ENCODE data around the gene RYR1. TPM values are rescaled to one million over a fixed set of nuclear protein-coding genes. Genes with fewer than 3 reads are reported as not detected.
"Not testable (repeated sequence)": the region's sequence is repeated elsewhere in the genome, so short reads cannot be mapped to it uniquely, and the experiment has no call there.

The RYR1 gene
- total RNA-seq, 2 donors from 2014 or later = 0.84 to 3.3 TPM

DNA sequence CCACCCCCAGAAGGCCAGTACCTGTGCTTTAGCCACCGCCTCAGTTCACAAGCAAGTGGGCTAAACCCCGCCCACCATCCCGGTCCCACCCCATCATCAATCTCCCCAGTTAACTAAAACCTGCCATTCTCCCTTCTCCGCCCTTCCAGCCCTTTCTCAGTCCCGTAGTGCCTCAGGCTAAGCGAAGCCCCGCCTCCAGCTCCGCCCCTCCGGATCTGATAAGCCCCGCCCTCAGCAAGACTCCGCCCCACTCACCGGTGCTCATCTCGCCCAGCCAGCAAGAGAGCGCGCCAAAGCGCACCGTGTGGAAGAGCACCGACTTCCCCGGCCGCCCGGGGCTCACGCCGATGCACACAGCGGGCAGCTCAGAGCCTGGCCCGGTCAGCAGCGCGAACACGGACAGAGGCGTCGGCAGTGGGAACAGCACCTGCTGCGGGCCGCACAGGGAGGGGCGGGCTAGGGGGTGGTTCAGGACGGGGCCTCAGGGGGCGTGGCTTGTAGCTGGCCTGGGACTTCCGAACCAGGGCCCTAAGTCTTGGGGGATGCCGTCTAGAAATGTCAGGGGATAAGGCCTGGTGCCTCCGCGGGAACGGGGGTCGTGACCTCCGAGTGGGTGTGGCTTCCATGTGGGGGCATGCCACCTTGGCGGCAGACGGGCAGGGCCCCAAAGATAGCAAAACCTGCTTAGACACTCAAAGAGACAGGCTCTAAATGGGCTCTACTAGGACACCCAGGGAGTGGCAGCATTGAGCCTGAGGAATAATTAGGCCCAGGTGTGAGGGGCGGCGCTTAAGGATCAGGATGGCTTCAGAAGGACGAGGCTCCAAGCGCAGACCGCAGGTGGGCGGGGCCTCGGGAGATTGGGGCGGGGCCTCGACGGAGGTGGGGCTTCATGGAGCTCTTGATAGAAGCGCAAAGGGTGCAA, 162.8 kb downstream of the RYR1 start:
- H3K9ac ChIP-seq (ENCODE audit: extremely low read depth, low read length, poor library complexity, severe bottlenecking) = no peak overlapping the region
- TF ChIP-seq, protein P1, sequence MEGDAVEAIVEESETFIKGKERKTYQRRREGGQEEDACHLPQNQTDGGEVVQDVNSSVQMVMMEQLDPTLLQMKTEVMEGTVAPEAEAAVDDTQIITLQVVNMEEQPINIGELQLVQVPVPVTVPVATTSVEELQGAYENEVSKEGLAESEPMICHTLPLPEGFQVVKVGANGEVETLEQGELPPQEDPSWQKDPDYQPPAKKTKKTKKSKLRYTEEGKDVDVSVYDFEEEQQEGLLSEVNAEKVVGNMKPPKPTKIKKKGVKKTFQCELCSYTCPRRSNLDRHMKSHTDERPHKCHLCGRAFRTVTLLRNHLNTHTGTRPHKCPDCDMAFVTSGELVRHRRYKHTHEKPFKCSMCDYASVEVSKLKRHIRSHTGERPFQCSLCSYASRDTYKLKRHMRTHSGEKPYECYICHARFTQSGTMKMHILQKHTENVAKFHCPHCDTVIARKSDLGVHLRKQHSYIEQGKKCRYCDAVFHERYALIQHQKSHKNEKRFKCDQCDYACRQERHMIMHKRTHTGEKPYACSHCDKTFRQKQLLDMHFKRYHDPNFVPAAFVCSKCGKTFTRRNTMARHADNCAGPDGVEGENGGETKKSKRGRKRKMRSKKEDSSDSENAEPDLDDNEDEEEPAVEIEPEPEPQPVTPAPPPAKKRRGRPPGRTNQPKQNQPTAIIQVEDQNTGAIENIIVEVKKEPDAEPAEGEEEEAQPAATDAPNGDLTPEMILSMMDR (conservative IDR thresholded peaks at IDR 0.05) = no peak
- H3K4me3 ChIP-seq (ENCODE audit: low read length) = peak overlapping the region; percentile 78
- H3K4me1 ChIP-seq (ENCODE audit: control insufficient read depth, insufficient read depth, low read length) = no peaks in the 10 kb centered on the region
- H3K27me3 ChIP-seq (ENCODE audit: control insufficient read depth, insufficient read depth, low read length, poor library complexity, severe bottlenecking) = no peaks in the 10 kb centered on the region
- H3K9me3 Mint-ChIP-seq = no peaks in the 10 kb centered on the region
- no peaks in the 10 kb centered on the region for H3K4me1 Mint-ChIP-seq
- peaks cover 2% of the 10 kb centered on the region for H3K27me3 Mint-ChIP-seq (ENCODE audit: insufficient read depth)
- no peaks in the 10 kb centered on the region for H3K9me3 ChIP-seq (ENCODE audit: control insufficient read depth, low read length)
- DNase-seq = peak; percentile 99
- H3K36me3 ChIP-seq (ENCODE audit: control insufficient read depth, insufficient read depth, low read length) = no peaks in the 10 kb centered on the region
- H3K4me3 Mint-ChIP-seq = peak overlapping the region; percentile 68
- H3K36me3 Mint-ChIP-seq (ENCODE audit: low read depth) = no peaks in the 10 kb centered on the region
- 3 to 6% methylated on average over 39 to 55 of the region's 55 CpGs for WGBS, 2 experiments (ENCODE audit: insufficient coverage in 1 of 2, insufficient read length in 1 of 2)
- no peak overlapping the region for H3K27ac ChIP-seq (ENCODE audit: low read depth, low read length)
- H3K27ac Mint-ChIP-seq = peak overlapping the region; percentile 89

GRCh38 chr19:38597075-38597474, 163.6 kb downstream of the RYR1 start:
- Mint-ChIP-seq H3K4me3 (peak overlapping the region; percentile 68), H3K9me3 (no peaks in the 10 kb centered on the region), H3K27me3 (ENCODE audit: insufficient read depth) (peaks cover 2% of the 10 kb centered on the region), H3K27ac (no peak overlapping the region), H3K36me3 (ENCODE audit: low read depth) (no peaks in the 10 kb centered on the region), H3K4me1 (no peaks in the 10 kb centered on the region)
- no peaks in the 10 kb centered on the region for H3K9me3 ChIP-seq (ENCODE audit: control insufficient read depth, low read length)
- H3K36me3 ChIP-seq (ENCODE audit: control insufficient read depth, insufficient read depth, low read length) = no peaks in the 10 kb centered on the region
- no peaks in the 10 kb centered on the region for H3K27me3 ChIP-seq (ENCODE audit: control insufficient read depth, insufficient read depth, low read length, poor library complexity, severe bottlenecking)
- no peak overlapping the region for H3K27ac ChIP-seq (ENCODE audit: low read depth, low read length)
- DNase-seq = no peak
- no peak overlapping the region for H3K4me3 ChIP-seq (ENCODE audit: low read length)
- TF ChIP-seq, protein P1 (conservative IDR thresholded peaks at IDR 0.05) = no peak
- H3K9ac ChIP-seq (ENCODE audit: extremely low read depth, low read length, poor library complexity, severe bottlenecking) = no peak overlapping the region
- WGBS, 2 experiments (ENCODE audit: insufficient coverage in 1 of 2, insufficient read length in 1 of 2) = 91 to 97% methylated on average over 6 to 11 of the region's 11 CpGs
- no peaks in the 10 kb centered on the region for H3K4me1 ChIP-seq (ENCODE audit: control insufficient read depth, insufficient read depth, low read length)

- Histone ChIP-seq H3K4me1 (ENCODE audit: control insufficient read depth, insufficient read depth, low read length) (no peaks in the 10 kb centered on the region), H3K36me3 (ENCODE audit: control insufficient read depth, insufficient read depth, low read length) (no peaks in the 10 kb centered on the region), H3K27me3 (ENCODE audit: control insufficient read depth, insufficient read depth, low read length, poor library complexity, severe bottlenecking) (no peaks in the 10 kb centered on the region), H3K9ac (ENCODE audit: extremely low read depth, low read length, poor library complexity, severe bottlenecking) (no peak overlapping the region), H3K4me3 (ENCODE audit: low read length) (no peak overlapping the region), H3K27ac (ENCODE audit: low read depth, low read length) (no peak overlapping the region), H3K9me3 (ENCODE audit: control insufficient read depth, low read length) (no peaks in the 10 kb centered on the region)
- Mint-ChIP-seq H3K4me1 (no peaks in the 10 kb centered on the region), H3K27me3 (ENCODE audit: insufficient read depth) (peaks cover 2% of the 10 kb centered on the region), H3K4me3 (no peak overlapping the region), H3K9me3 (no peaks in the 10 kb centered on the region), H3K36me3 (ENCODE audit: low read depth) (no peaks in the 10 kb centered on the region), H3K27ac (no peak overlapping the region)
- TF ChIP-seq, protein P1 (conservative IDR thresholded peaks at IDR 0.05) = no peak
- 92 to 100% methylated on average over 3 to 11 of the region's 11 CpGs for WGBS, 2 experiments (ENCODE audit: insufficient coverage in 1 of 2, insufficient read length in 1 of 2)
- no peak for DNase-seq
Observed at GRCh38 chr19:38599722-38600121, 166.2 kb downstream of the RYR1 start.

DNA sequence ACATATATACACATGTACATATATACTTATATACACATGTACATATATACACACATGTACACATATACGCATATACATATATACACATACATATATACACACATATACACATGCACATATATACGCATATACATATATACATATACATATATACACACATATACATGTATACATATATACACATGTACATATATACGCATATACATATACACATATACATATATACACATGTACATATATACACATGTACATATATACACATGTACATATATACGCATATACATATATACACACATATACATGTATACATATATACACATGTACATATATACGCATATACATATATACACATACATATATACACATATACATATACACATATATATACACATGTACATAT, 169.4 kb downstream of the RYR1 start:
- not testable (repeated sequence) for H3K9me3 ChIP-seq (ENCODE audit: control insufficient read depth, low read length); H3K4me1 Mint-ChIP-seq; H3K27me3 Mint-ChIP-seq (ENCODE audit: insufficient read depth); DNase-seq; H3K4me3 Mint-ChIP-seq; H3K4me3 ChIP-seq (ENCODE audit: low read length); H3K36me3 ChIP-seq (ENCODE audit: control insufficient read depth, insufficient read depth, low read length); H3K27me3 ChIP-seq (ENCODE audit: control insufficient read depth, insufficient read depth, low read length, poor library complexity, severe bottlenecking); H3K27ac ChIP-seq (ENCODE audit: low read depth, low read length); H3K9ac ChIP-seq (ENCODE audit: extremely low read depth, low read length, poor library complexity, severe bottlenecking); H3K27ac Mint-ChIP-seq; H3K9me3 Mint-ChIP-seq; H3K4me1 ChIP-seq (ENCODE audit: control insufficient read depth, insufficient read depth, low read length); H3K36me3 Mint-ChIP-seq (ENCODE audit: low read depth)
- 85 to 93% methylated on average over 2 to 3 of the region's 5 CpGs for WGBS, 2 experiments (ENCODE audit: insufficient coverage in 1 of 2, insufficient read length in 1 of 2)
